Umbilical cord (tissue), 2 donors: ENCODE data around the gene TMEM174. TPM values are rescaled to one million over a fixed set of nuclear protein-coding genes. Genes with fewer than 3 reads are reported as not detected.

Source experiments
- DNase-seq: peaks from one replicate; pipeline ENCODE4 v3.0.0-alpha.2; 2015; ENCODE audit warnings: low spot score
- total RNA-seq: library from RNA; depleted of rRNA; stranded (reverse); fragments of >200 nt; gene quantifications from one replicate; pipeline ENCODE4 v1.2.3, GENCODE V29; 2014; ENCODE audit warnings: low replicate concordance; ENCODE audit not compliant: insufficient read depth

Gene TMEM174
- total RNA-seq, 1 donor from 2014 or later: 4.3 TPM

DNA sequence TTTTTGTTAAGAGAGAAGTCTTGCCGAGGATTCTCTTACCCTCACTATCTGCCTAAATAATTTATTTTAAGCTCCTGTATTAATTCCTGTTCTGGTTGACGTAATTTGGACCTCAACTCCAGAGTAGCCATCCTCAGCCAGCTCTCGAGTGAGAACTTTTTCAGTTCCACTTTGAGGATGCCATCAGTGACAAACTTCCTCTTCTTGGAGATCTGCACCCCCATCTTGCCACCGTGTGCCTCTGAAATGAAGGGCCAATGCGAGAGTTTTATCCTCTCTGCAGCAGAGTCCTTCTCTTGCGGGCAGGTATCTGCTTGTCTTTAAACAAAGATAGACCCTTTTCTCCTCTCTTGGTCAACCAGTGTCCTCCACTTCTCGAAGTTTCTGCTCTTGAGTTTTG is 19.5 kb upstream of the TMEM174 start:
- DNase-seq: no peak

DNA sequence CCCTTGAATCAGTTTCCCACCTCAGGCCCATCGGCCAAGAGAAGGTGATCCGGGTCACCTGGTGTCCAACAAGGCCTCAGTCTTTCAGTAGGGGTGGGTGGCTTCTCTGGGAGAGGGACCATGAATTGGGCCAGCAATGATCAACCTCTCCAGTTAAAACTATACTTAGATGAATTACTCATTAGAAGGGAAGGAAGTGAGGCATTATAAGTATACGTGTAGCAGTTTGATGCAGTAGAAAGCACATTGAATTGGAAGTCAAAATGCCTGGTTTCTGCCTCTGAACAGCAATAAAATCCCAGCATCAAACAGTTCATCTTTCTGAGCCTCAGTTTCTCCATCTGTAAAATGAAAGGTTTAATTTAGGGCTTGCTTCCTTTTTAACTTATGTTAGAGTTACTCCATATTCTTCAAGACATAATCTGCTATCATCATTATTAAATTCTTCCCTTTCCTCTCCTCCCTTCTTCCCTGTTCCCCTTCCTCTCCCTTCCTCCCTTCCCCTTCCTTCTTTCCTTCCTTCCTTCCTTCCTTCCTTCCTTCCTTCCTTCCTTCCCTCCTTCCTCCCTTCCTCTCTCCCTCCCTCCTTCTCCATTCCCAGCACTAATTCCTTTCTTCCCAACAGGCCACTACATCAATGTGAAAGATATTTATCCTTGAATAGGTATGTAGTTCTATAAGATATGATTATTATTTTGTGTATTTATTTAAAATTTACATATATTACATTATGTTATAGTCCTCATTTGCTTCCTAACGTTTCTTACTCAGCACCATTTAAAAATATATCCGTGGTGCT is 18.6 kb upstream of the TMEM174 start:
- no peak for DNase-seq

DNA sequence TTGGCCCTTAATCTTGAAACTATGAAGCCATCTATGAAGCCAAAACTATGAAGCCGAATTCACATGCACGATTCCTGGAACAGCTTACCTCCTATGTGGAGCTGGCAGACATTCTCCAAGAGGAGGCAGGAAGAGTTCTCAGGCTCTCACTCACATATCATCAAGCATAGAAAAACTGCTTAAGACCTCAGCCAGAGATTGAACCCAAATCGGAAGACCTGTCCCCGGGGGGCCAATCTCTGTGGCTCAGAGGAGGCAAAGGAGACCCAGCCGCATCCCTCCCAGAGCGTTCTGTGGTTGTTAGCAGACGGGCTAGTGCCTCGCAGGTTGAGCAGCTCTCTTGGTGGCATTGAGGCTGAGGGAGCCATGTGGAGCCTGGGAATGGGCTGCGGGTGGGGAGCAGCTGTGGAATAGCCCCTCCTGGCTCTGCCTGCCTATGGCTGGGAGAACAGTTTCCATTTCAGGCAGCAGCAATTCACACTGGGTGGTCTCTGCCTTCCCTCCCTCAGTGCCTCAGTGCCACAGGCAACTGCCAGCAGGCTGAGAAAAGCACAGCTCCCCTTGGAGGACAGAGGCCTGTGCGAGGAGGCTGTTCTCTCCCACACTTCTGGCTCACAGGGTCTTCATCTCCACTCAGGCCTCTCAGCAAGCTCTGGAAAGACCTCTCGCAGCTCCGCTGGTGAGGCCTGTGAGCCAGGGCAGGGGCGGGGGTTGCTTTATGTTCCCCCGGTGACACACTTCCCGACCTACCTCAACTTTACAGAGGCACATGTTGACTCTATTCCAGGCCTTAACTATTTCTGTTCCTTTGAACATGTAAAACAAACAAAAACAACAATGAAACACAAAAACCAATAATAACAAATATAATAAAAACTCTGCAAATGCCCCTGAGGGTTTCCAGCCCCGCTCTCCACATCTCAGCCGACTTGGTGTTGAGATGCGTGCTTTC is 17.4 kb upstream of the TMEM174 start:
- DNase-seq: no peak

DNA sequence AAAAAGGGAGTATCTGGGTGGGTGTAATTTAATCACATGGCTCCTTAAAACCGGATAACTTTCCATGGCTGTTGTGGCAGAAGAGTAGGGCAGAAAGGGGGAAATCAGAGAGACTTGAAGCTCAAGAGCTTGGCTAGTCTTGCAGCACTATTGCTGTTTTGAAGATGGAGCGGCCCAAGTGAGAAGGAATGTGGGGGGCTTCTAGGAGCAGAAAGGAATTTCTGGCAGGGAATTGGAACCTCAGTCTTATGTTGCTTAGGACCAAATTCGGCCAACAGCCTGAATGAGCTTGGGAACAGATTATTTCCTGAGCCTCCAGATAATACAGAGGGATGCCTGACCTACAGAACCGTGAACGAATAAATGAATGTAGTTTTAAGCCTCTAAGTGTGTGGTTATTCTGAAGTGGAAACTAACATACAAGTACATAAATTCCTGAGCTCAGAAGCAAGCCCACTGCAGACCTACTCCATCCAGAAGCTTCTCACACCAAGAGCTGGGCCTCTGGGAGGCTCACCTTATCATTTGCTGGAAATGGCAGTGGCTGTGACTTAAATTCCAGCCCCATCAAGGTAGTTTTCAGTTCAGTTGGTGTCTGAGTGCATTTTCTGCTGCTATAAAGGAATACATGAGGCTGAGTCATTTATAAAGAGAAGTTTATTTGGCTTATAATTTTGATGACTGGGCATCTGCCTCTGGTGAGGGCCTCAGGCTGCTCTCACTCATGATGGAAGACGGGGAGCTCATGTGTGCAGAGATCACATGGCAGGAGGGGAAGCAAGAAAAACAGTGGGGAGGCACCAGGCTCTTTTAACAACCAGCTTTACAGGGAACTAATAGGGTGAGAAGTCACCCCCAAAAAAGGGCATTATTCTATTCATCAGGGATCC is 15.3 kb upstream of the TMEM174 start:
- no peak for DNase-seq

DNA sequence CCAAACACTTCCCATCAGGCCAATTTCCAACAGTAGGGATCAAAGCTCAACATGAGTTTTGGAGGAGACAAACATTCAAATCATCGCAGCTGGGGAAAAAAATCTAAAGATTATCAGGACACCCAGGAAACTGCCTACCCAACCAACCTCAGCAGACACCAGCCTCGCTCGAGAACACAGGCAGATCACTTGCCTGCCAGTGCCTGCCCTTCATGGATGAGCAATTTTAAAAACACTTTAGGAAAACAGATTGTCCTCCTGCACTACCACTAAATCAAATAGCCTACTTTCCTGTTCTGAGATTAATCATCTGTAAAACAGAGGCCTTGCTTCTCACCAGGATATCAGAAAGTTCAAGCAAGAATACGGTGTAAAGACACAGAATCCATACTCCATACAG is 14.7 kb upstream of the TMEM174 start:
- no peak for DNase-seq

DNA sequence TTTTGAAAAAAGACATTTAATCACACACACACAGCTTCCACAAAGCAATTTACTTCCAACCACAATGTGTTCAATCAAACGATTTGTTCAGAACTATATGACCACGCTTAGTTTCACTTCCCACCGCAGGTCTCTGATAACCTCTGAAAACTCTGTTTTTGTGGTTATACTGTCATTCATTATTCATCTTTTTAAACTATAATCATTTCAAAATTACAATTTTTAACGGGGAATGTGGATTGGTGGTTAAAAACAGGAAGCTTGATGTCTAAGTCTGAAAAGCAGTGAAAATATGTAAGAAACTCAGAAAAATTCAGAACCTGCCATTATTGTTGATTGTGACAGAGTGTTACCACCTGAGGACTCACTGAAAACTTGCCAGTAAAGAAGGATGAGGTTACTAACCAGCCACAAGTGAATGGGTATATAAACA is 12.7 kb upstream of the TMEM174 start:
- DNase-seq: no peak

DNA sequence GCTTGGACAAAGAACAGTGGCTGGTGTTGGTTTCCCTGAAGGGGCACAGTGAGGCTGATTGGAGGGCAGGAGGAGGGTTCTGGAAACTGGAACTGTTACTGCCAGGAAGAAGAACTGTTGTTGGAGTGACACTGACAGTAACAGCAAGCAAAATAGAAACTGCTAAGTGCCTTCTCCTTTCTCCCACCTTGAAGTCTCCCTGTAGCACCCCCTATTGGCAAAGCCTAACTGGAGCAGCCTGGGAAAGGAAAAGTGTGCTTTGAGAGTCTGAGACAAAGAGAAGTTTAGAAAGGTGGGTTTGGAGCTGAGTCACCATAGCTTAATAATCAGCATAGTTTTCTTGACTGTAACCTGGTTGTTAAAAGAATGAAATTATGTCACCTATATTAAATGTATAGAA is 2.5 kb upstream of the TMEM174 start:
- DNase-seq: no peak

DNA sequence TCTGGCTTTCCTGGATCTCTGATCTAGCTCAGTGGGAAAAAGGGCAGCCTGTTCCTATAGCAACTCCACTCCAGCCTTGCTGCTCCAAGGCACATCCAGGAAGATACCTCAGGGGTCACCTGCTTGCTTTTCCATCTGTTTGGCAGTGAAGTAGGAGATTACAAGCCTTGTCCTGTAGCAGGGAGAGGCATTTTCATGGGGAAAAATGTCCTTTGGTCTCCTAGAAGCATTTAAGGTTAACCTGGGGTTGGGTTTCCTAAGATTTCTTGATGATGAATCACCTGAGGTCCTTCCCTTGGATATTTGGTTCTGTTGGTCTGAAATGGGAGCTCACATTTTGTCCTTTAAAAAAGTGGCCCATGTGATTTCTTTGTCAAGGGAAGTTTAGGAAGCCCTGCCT is 1.5 kb upstream of the TMEM174 start:
- no peak for DNase-seq

DNA sequence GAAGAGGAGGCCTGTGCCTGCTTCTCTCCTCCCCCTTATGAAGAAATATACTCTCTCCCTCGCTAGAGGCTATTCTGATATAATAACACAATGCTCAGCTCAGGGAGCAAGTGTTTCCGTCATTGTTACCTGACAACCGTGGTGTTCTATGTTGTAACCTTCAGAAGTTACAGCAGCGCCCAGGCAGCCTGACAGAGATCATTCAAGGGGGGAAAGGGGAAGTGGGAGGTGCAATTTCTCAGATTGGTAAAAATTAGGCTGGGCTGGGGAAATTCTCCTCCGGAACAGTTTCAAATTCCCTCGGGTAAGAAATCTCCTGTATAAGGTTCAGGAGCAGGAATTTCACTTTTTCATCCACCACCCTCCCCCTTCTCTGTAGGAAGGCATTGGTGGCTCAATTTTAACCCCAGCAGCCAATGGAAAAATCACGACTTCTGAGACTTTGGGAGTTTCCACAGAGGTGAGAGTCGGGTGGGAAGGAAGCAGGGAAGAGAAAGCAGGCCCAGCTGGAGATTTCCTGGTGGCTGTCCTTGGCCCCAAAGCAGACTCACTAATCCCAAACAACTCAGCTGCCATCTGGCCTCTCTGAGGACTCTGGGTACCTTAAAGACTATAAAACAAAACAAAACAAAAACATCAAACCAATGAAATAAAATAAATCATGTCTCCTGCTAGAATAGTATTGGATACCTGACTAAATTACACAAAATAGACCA is 1.3 kb downstream of the TMEM174 start:
- no peak for DNase-seq

DNA sequence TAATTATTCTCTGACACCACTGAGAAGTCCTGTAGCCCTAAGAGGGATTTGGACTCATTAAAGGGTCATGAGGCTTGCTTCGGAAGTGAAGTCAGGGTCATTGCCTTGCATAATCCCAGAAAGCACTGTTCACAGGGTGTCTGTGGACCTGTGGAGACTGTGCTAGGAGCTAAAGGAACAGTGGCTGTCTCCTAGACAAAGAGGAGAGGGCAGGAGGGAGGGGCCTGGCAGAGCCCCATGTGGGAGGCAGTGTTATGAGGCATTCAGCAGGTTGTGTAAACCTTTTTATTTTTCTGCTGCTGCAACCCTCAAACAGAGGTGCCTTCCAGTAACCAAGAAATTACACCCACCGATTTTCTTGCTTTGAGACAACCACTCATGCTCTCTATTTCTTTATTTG is 3.3 kb downstream of the TMEM174 start:
- DNase-seq: no peak

DNA sequence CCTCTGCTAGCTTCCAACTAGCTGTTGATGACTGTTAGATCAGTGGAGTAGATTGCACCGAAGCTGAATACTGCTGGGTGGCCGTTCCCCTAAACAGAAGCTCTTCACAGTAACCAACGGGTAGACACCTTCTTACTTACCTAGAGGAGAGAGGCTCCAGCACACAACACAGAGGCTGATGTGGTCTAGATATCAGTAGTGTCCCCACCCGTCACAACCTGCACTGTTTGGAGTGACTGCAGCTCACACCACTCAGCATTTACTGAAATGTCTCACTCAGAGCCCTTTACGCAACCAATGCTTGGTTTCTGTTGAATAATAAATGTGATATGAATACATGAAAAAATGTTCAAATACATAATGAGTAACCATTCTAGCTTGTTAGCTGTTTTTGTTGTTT is 5.3 kb downstream of the TMEM174 start:
- DNase-seq: no peak

DNA sequence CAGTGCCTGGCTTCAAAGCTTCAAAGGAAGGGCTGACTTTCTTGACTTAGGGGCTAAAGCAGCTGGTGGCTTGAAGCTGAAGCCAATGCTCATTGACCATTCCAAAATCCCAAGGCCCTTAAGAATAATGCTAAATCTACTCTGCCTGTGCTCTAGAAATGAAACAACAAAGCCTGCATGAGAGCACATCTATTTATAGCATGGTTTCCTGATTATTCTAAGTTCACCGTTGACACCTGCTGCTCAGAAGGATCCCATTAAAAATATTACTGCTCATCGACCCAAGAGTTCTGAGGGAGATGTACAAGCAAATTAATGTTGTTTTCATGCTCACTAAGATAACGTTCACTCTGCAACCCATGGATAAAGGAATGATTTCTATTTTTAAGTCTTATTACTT is 6.7 kb downstream of the TMEM174 start:
- no peak for DNase-seq

DNA sequence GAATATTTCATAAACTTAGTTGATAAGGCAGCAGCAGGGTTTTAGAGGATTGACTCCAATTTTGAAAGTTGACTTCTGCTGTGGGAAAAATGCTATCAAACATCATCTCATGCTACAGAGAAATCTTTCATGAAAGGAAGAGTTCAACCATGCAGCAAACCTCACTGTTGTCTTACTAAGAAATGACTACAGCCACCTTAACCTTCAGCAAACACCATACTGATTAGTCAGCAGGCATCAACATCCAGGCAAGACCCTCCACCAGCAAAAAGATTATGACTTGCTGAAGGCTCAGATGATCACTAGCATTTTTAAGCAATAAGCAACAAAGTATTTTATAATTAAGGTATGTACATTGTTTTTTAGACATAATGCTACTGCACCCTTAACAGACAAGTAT is 7.6 kb downstream of the TMEM174 start:
- no peak for DNase-seq

DNA sequence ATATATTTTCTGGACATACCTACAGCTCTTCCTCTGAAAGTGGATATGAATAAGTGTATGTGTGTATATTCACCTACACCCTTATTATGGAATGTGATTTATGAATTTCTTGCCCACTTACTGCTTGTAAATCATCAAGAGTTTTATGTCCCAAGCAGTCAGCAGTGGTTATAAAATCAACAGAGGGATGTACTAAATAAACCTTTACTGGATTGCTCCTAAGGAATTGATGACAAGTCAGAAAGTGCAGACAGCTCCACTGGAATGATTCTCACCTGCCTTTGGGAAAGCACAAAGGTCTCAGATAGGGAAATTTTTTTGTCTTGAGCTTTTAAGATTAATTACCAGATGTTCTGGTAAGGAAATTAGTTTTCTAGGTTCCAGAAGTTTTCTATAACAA is 9.3 kb downstream of the TMEM174 start:
- no peak for DNase-seq

DNA sequence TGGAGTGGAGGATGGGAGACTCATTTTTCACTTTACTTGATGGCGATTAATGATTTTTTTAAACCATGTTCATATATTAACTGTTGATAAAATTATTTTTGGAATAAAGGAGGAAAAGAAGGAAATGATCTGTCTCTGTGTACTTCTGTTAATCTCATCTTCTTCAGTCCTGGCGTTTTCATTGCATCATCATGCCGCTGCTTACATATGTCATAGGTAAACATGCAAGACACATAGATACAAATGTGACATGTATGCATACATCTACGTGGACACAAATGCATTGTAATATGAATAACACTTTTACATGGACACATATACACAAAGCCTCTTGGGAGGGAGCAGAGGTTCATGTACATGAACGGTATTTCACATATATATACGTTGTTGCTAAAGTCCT is 10.0 kb downstream of the TMEM174 start:
- DNase-seq: no peak

DNA sequence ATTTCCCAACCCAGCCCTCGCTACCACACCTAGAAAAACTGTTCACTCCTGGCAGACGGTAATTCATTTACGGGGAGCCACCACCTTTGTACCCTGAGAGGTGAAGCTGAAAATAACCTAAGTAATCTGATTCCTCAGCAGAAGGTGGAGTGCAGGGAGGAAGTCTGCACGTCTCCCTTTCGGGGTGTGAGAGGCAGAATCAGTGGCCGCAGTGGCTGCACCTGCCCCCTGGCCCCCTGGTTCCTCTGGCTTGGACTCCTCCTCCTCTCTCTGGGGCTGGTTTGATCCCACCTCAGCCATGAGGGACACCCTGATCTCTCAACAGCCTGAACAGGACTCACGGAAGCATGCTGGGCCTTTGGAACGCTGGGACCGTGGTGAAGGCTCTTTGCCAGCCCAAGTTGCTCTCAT is 10.5 kb downstream of the TMEM174 start:
- DNase-seq: no peak

DNA sequence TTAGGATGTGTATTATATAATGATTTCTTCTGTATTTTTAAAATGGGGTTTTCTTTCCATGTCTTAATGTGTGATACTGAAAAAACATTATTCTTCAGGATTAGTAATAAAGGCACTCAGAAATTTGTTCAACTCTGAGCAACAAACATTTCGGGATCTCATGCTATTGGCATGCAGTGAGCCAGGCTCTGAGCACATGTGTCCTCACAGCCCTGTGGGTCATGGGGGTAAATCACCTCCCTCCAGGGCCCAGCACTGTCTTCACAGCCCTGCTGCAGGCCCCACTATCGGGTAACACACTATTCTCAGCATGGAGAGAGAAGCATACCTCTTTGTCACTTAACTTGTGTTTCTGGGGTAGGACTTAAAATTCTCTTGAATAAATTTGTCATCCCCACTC is 14.0 kb downstream of the TMEM174 start:
- DNase-seq: no peak

DNA sequence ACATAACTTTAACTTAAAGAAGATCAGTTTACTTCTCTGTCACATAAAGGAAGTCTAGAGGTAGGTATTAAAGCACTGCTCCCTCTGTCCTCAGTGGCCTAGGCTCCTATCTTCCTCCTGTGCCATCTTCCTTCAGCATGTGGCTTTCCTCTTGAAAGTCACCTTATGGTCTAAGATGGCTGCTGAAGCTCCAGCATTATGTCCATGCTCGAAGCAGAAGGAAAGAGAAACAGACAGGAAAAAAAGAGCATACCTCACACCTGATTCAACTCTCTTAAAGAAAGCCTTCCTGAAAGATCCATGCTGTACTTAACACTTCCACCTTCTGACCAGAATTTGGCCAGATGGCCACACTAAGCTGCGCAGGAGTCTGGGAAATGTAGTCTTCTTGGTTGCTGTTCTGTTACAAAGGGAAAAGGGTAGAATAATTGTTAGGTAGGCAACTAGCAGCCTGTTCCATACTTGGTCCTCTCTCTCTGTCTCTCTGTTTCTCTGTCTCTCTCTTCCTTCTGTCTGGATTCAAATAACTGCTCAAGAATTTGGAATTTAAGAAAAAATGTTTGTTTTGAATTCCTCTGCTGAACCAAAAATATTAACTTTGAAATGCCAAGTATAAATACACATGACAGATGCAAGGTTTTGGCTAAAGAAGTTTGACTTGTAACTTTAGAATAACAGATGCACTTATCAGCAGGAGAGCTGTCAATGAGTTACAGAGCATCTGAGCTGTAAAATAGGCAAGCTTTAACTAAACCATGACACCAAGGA is 16.0 kb downstream of the TMEM174 start:
- DNase-seq: peak; percentile 12

DNA sequence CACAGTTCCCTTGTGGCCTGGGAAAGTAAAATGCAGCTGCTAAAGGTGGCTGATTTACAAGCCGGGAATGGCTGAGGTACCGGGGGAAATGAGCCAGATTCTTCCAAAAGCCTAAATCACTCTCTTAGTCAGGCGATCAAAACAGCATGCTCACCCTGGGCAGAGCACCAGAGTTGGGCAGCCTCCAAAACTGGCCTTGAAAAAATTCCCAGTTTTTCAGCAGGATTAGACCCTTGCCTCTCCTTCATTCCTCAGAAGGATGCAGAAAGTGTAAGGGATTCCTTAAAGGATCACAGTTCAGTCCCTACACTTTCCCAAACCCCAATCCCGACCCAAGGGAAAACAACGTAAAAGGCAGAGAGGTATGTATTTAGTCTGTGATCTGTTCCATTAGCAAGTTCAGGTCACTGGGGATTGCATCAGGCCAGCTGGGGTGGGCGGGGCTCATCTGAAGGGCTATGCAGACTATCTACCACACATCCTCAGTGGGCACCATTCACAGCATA is 16.9 kb downstream of the TMEM174 start:
- peak; percentile 72 for DNase-seq

DNA sequence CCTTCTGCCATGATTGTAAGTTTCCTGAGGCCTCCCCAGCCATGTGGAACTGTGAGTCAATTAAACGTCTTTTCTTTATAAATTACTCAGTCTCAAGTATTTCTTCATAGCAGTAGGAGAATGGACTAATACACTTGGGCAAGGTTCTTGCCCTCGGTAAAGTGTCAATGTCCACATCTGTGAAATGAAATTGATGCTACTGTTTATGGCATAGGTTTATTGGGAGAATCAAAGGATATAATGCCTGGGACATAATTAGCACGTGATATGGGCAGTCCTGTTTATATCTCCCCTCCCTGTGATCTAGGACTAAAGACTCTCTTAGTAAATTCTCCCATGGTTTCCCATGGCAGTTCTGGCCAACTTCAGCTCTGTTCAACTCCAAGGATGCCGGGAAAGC is 19.4 kb downstream of the TMEM174 start:
- DNase-seq: no peak
